ENCODE data around the gene HYCC1. TPM values are rescaled to one million over a fixed set of nuclear protein-coding genes. Genes with fewer than 3 reads are reported as not detected.

HYCC1 gene
- total RNA-seq, 1 donor from 2014 or later, result 19.7 TPM

DNA sequence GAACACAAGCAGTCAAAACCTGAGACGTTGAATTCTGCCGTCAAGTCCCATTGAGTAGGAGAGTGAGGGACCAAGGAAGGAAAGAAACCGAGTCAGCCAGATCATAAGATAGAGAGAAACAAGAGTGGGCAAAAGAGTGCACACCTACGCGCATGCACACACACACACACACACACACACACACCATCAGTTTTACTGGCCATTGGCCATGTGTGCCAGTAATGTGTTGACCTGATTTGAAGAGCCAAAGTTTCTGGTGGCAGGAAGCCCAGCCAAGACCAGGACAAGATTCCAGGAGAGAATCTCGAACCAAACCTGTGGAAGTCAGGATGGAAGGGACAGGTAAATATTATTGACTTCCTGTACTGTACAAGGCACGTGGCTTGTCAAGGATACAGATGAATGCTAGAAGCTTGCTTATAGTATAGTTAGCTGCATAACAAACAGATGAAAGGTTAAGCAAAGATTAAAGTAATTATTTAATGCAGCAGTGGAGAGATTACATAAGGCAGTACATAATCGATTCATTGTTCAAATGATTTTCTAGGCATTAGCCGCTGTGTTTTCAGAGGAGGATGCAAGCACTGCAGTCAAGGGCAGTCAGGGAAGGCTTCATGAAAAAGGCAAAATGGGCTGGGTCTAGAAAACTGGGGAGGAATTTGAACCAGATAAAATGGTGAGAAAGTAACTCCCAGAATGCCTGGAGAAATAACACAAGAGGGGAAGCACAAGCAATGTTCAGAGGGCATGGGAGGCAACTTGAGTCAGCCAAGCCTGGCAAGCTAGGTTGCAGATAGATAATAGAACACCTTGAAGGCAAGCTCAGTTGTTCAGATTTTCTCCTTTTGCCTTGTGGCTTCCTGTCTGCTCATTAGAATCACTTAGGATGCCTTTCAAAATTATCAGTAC lies 2.7 kb upstream of the HYCC1 start:
- Histone ChIP-seq H3K36me3 (ENCODE audit: control insufficient read depth, insufficient read depth, low read length) (no peaks in the 10 kb centered on the region), H3K4me3 (ENCODE audit: low read depth, low read length) (no peak overlapping the region), H3K27me3 (ENCODE audit: control insufficient read depth, insufficient read depth, low read length) (no peaks in the 10 kb centered on the region)
- no peak for DNase-seq (ENCODE audit: low read depth)
- no peak for FAIRE-seq
- TF ChIP-seq, protein P1, sequence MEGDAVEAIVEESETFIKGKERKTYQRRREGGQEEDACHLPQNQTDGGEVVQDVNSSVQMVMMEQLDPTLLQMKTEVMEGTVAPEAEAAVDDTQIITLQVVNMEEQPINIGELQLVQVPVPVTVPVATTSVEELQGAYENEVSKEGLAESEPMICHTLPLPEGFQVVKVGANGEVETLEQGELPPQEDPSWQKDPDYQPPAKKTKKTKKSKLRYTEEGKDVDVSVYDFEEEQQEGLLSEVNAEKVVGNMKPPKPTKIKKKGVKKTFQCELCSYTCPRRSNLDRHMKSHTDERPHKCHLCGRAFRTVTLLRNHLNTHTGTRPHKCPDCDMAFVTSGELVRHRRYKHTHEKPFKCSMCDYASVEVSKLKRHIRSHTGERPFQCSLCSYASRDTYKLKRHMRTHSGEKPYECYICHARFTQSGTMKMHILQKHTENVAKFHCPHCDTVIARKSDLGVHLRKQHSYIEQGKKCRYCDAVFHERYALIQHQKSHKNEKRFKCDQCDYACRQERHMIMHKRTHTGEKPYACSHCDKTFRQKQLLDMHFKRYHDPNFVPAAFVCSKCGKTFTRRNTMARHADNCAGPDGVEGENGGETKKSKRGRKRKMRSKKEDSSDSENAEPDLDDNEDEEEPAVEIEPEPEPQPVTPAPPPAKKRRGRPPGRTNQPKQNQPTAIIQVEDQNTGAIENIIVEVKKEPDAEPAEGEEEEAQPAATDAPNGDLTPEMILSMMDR (IDR thresholded peaks at IDR 0.05; ENCODE audit: insufficient read depth, low read length, severe bottlenecking), result no peak

DNA sequence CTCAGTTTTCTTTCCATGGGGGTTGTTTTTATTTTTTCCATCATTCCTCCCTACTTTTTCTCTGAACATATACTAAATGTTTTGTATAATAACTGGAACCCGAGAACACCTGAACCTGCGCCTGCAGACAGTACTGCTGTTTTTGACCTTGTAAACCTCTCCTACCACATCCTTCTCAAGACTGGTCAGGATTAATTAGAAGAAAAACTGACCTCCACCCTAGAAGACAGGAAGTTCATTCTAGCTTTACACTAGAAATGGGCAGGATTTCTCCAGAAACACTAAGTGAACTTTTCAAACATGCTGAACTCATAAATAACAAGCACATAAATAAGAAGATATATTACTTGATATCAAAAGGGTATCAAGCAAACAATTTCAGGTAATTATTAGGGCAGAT lies 751 bp upstream of the HYCC1 start:
- no peak for DNase-seq (ENCODE audit: low read depth)
- Histone ChIP-seq H3K27me3 (ENCODE audit: control insufficient read depth, insufficient read depth, low read length) (no peaks in the 10 kb centered on the region), H3K4me3 (ENCODE audit: low read depth, low read length) (no peak overlapping the region), H3K36me3 (ENCODE audit: control insufficient read depth, insufficient read depth, low read length) (no peaks in the 10 kb centered on the region)
- TF ChIP-seq, protein P1 (IDR thresholded peaks at IDR 0.05; ENCODE audit: insufficient read depth, low read length, severe bottlenecking), result no peak
- no peak for FAIRE-seq

DNA sequence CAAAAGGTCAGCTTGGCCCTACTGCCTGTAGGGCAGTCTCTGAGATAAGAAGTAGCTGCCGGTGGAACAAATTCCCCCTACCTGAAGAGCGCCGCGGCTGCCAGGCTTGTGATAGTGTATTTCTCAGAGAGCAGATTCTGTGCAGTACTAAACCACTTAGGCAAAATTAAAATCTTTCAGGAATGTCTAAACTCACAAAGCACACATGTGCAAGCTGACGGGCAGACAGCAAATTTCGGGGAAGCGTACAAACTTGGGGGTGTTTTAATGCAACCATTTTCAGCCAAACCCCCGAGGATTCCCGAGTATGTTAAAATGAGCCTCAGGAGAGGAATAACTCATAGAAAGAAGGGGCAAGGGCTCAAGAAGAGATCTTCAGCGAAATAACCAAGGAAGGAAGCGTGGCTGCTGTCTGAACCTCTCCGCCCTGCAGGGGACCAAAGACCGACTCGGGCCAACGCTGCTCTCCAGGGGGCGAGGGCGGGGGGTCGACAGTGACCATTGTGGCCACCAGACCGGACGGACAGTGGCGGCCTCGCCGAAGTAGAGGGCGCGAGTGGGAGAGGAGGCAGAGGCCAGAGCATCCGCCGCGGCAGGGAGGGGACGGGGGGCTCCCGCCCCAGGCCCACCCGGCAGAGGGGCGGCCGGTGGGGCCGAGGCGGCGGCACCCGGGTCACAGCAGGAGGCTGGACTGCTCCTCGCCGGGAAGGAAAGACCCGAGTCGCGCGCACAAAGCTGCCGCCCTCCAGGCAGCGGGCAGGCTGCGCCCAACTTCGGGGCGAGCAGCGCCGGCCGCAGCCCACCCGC lies 819 bp downstream of the HYCC1 start:
- FAIRE-seq, result no peak
- no peak for DNase-seq (ENCODE audit: low read depth)
- Histone ChIP-seq H3K4me3 (ENCODE audit: low read depth, low read length) (peak overlapping the region; percentile 75), H3K27me3 (ENCODE audit: control insufficient read depth, insufficient read depth, low read length) (no peaks in the 10 kb centered on the region), H3K36me3 (ENCODE audit: control insufficient read depth, insufficient read depth, low read length) (no peaks in the 10 kb centered on the region)
- TF ChIP-seq, protein P1 (IDR thresholded peaks at IDR 0.05; ENCODE audit: insufficient read depth, low read length, severe bottlenecking), result no peak

DNA sequence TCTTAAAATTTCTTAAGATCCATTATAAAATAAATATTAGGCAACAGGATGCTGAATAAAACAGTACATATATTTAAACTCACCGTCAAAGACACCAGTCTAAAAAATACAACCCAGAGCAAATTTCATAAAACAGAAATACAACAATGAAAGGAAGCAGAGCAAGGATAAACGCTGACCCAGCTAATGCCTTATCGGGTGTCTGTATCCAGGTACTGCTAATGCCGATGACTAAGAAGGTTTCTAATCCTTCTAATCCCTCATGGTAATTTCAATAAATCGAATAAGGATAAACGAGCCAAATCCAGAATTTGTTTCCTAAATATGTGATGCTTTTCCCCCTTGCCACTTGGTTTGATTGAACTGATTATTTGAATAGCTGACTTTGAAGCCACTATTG lies 1.7 kb downstream of the HYCC1 start:
- Histone ChIP-seq H3K36me3 (ENCODE audit: control insufficient read depth, insufficient read depth, low read length) (no peaks in the 10 kb centered on the region), H3K4me3 (ENCODE audit: low read depth, low read length) (no peak overlapping the region), H3K27me3 (ENCODE audit: control insufficient read depth, insufficient read depth, low read length) (no peaks in the 10 kb centered on the region)
- TF ChIP-seq, protein P1 (IDR thresholded peaks at IDR 0.05; ENCODE audit: insufficient read depth, low read length, severe bottlenecking), result no peak
- FAIRE-seq (no peak), DNase-seq (ENCODE audit: low read depth) (no peak)

DNA sequence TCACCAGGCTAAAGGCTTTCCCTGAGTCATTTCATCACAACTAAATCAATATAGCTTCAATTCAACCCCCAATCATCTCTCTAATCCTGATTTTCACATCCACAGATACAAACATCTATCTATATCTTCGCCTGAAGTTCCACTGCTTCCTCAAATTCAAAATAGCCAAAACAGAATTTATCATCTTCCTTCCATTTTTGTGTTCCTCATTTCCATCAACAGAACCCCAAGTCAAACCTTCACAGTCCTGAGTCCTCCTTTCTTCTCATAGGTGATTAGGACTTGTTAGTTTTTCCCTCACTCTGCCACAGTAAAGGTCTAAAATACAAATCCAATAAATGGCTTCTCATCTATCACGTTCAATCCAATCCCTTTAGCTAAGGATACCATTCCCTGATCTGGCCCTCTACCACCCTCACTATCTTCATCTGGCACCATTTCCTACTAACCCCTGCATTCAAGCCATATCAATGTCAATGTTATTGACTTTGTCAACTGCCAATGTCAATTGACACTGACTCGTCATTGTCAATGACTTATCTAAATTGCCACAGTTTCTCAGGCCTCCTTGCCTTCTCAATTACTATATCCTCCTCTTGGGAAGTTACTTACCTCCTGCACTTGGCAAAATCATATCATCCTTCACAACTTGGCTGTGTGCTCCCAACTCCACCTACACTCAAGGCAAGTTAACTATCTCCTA lies 2.6 kb downstream of the HYCC1 start:
- TF ChIP-seq, protein P1 (IDR thresholded peaks at IDR 0.05; ENCODE audit: insufficient read depth, low read length, severe bottlenecking), result no peak
- FAIRE-seq (no peak), DNase-seq (ENCODE audit: low read depth) (no peak)

More for the DNA sequence above, 2.6 kb downstream of the HYCC1 start:
- Histone ChIP-seq H3K27me3 (ENCODE audit: control insufficient read depth, insufficient read depth, low read length) (no peaks in the 10 kb centered on the region), H3K36me3 (ENCODE audit: control insufficient read depth, insufficient read depth, low read length) (no peaks in the 10 kb centered on the region), H3K4me3 (ENCODE audit: low read depth, low read length) (no peak overlapping the region)
